Liver (tissue), 3 donors: ENCODE data around the gene LYRM1.
"Not testable (repeated sequence)": the region's sequence is repeated elsewhere in the genome, so short reads cannot be mapped to it uniquely, and the experiment has no call there.

Experiments used
- ATF3 ChIP-seq: IDR thresholded peaks from 2 replicates; pipeline ENCODE4 v1.6.1; 2016; ENCODE audit warnings: antibody characterized with exemption
- CTCF ChIP-seq: fragments of 150-350 bp; IDR thresholded peaks from 2 replicates; pipeline ENCODE4 v1.5.1; 2017; ENCODE audit warnings: improper control_type of control experiment, low read depth, low read length; ENCODE audit not compliant: missing input control
- FOXA1 ChIP-seq: IDR thresholded peaks from 2 replicates; pipeline ENCODE4 v1.6.1; 2016; ENCODE audit warnings: antibody characterized with exemption
- GABPA ChIP-seq, 2 donors: IDR thresholded peaks in 1 of 2; conservative IDR thresholded peaks in 1 of 2; 2 replicates each; pipeline ENCODE4 v1.6.1; 2016; ENCODE audit warnings: antibody characterized with exemption in 2 of 2, mild to moderate bottlenecking in 1 of 2, moderate library complexity in 1 of 2
- HNF4A ChIP-seq, 2 donors: conservative IDR thresholded peaks; 2 replicates each; pipeline ENCODE4 v1.6.1; 2016; ENCODE audit warnings: antibody characterized with exemption in 2 of 2, mild to moderate bottlenecking in 2 of 2
- HNF4G ChIP-seq: IDR thresholded peaks from 2 replicates; pipeline ENCODE4 v1.6.1; 2016; ENCODE audit warnings: antibody characterized with exemption
- JUND ChIP-seq, 2 donors: IDR thresholded peaks; 2 replicates each; pipeline ENCODE4 v1.6.1; 2016; ENCODE audit warnings: antibody characterized with exemption in 2 of 2
- MAX ChIP-seq: IDR thresholded peaks from 2 replicates; pipeline ENCODE4 v1.6.1; 2016; ENCODE audit warnings: antibody characterized with exemption
- RAD21 ChIP-seq, 2 donors: IDR thresholded peaks; 2 replicates each; pipeline ENCODE4 v1.6.1; 2016; ENCODE audit warnings: antibody characterized with exemption in 2 of 2, mild to moderate bottlenecking in 2 of 2
- REST ChIP-seq: IDR thresholded peaks from 2 replicates; pipeline ENCODE4 v1.6.1; 2016; ENCODE audit warnings: antibody characterized with exemption, mild to moderate bottlenecking
- RXRA ChIP-seq, 2 donors: IDR thresholded peaks; 2 replicates each; pipeline ENCODE4 v1.6.1; 2017 to 2018; ENCODE audit warnings: antibody characterized with exemption in 2 of 2, mild to moderate bottlenecking in 1 of 2
- SP1 ChIP-seq: IDR thresholded peaks from 2 replicates; pipeline ENCODE4 v1.6.1; 2018; ENCODE audit warnings: antibody characterized with exemption, mild to moderate bottlenecking
- TAF1 ChIP-seq: conservative IDR thresholded peaks from 2 replicates; pipeline ENCODE4 v1.6.1; 2016; ENCODE audit warnings: antibody characterized with exemption, mild to moderate bottlenecking
- YY1 ChIP-seq: IDR thresholded peaks from 2 replicates; pipeline ENCODE4 v1.6.1; 2016; ENCODE audit warnings: antibody characterized with exemption, mild to moderate bottlenecking
- donor health status: healthy.
- donor health status: healthy.

- TF ChIP-seq MAX; CTCF; JUND (IDR thresholded peaks at IDR 0.05); HNF4G; YY1; ATF3; RXRA (IDR thresholded peaks at IDR 0.05); TAF1; REST; HNF4A (conservative IDR thresholded peaks at IDR 0.05); GABPA (IDR thresholded peaks at IDR 0.05 in 1 of 2, conservative IDR thresholded peaks at IDR 0.05 in 1 of 2); SP1; RAD21 (IDR thresholded peaks at IDR 0.05); FOXA1: not testable (repeated sequence)
Measured at GRCh38 chr16:20973201-20973600, 72.6 kb downstream of the LYRM1 start.
